ENCODE data around the gene TNFRSF25. TPM values are rescaled to one million over a fixed set of nuclear protein-coding genes. Genes with fewer than 3 reads are reported as not detected.

Gene TNFRSF25
- total and polyA plus RNA-seq, 9 of the 15 experiments (the other 6 are each of a cell fraction or from before 2014, with no cell fraction given) = 0.24 to 0.49 TPM; not detected in 7

- H3K4me2 ChIP-seq (ENCODE audit: insufficient read depth, low read length) = no peak overlapping the region
- no peaks in the 10 kb centered on the region for H3K36me3 ChIP-seq (ENCODE audit: control insufficient read depth, insufficient read depth, low read length)
- no peak overlapping the region for H2AFZ ChIP-seq (ENCODE audit: low read depth, low read length)
- FAIRE-seq (no peak), DNase-seq (ENCODE audit: extremely low read depth in 1 of 4, low spot score in 3 of 4) (no peak), ATAC-seq (peak; percentile 51)
- 22% methylated on average over 13 of the region's 13 CpGs for WGBS (ENCODE audit: insufficient coverage, low coverage, missing lambda C conversion rate)
- no peak overlapping the region for H3K4me3 ChIP-seq
- peaks cover 0 to 53% of the 10 kb centered on the region in 2 experiments; a peak in 2 of 5 replicates for H3K4me1 ChIP-seq (replicated peaks in 1 of 2; ENCODE audit: control insufficient read depth in 2 of 2, insufficient read depth in 2 of 2, low read length in 2 of 2)
- H3K9me1 ChIP-seq (ENCODE audit: control insufficient read depth, insufficient read depth, low read length) = no peaks in the 10 kb centered on the region
- intact Hi-C loops (cut with micrococcal nuclease) (no loop called here), in situ Hi-C loops (cut with MboI) (loop anchor here (10.0 to 25.0 kb wide), 2 partner anchors 136 to 714 kb away; no protein-coding TSS in a partner anchor)
- TF ChIP-seq FOS (IDR thresholded peaks at IDR 0.05; ENCODE audit: extremely low read depth, insufficient read length) = no peak
- TF ChIP-seq DDX20 (tag; IDR thresholded peaks at IDR 0.05; ENCODE audit: low read depth) = no peak
- no peak for TF ChIP-seq ZNF518B (CRISPR knock-in tag; IDR thresholded peaks at IDR 0.05)
- TF ChIP-seq, protein P1, sequence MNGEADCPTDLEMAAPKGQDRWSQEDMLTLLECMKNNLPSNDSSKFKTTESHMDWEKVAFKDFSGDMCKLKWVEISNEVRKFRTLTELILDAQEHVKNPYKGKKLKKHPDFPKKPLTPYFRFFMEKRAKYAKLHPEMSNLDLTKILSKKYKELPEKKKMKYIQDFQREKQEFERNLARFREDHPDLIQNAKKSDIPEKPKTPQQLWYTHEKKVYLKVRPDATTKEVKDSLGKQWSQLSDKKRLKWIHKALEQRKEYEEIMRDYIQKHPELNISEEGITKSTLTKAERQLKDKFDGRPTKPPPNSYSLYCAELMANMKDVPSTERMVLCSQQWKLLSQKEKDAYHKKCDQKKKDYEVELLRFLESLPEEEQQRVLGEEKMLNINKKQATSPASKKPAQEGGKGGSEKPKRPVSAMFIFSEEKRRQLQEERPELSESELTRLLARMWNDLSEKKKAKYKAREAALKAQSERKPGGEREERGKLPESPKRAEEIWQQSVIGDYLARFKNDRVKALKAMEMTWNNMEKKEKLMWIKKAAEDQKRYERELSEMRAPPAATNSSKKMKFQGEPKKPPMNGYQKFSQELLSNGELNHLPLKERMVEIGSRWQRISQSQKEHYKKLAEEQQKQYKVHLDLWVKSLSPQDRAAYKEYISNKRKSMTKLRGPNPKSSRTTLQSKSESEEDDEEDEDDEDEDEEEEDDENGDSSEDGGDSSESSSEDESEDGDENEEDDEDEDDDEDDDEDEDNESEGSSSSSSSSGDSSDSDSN (IDR thresholded peaks at IDR 0.05; ENCODE audit: borderline replicate concordance in 1 of 2, low read depth in 2 of 2, low read length in 2 of 2) = peak in 1 of 2 experiments; percentile 61; a peak in 1 of 4 replicates
- no peak for TF ChIP-seq ZNF134 (CRISPR knock-in tag; conservative IDR thresholded peaks at IDR 0.05)
- TF ChIP-seq, protein P2, sequence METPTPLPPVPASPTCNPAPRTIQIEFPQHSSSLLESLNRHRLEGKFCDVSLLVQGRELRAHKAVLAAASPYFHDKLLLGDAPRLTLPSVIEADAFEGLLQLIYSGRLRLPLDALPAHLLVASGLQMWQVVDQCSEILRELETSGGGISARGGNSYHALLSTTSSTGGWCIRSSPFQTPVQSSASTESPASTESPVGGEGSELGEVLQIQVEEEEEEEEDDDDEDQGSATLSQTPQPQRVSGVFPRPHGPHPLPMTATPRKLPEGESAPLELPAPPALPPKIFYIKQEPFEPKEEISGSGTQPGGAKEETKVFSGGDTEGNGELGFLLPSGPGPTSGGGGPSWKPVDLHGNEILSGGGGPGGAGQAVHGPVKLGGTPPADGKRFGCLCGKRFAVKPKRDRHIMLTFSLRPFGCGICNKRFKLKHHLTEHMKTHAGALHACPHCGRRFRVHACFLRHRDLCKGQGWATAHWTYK (CRISPR knock-in tag; IDR thresholded peaks at IDR 0.05) = no peak
- H3K9ac ChIP-seq (ENCODE audit: insufficient read depth in 1 of 2, low read depth in 2 of 2, low read length in 2 of 2) = peak overlapping the region in 1 of 2 experiments; percentile 72; a peak in 2 of 4 replicates
- no TSS peak for BruUV-seq (replicated peaks)
- H4K20me1 ChIP-seq (replicated peaks; ENCODE audit: control insufficient read depth, insufficient read depth, low read length) = peaks cover 45% of the 10 kb centered on the region
- H3K27ac ChIP-seq (ENCODE audit: extremely low read depth, low read depth, low read length) = no peak overlapping the region
- H3K79me2 ChIP-seq (ENCODE audit: control insufficient read depth, insufficient read depth, low read length) = no peaks in the 10 kb centered on the region
- H3K27me3 ChIP-seq (ENCODE audit: control insufficient read depth in 2 of 2, insufficient read depth in 2 of 2, low read length in 2 of 2) = peaks cover 57 to 79% of the 10 kb centered on the region in 2 experiments
- ChIA-PET CTCF (ENCODE audit: low intra/inter-chr PET ratio) (no interaction called here), POLR2A (interaction anchor here (0.5 to 1.9 kb wide), 8 partner anchors 13 to 300 kb away, joined by 3 to 15 read pairs (median 4); partner anchors contain the start of gene CAMTA1)
- no peaks in the 10 kb centered on the region for H3K9me3 ChIP-seq (replicated peaks; ENCODE audit: control insufficient read depth, insufficient read depth, low read depth, low read length)
Observed at GRCh38 chr1:6498576-6499111, 32.7 kb upstream of the TNFRSF25 start.
